Activated CD8-positive, alpha-beta memory T cell treated with anti-CD3 and anti-CD28 coated beads, Interleukin-2, amount 10 ng/mL, durations not matched to agents 7 days and 5 days (primary cell): Measurements from ENCODE around the gene ETV5. TPM values are rescaled to one million over a fixed set of nuclear protein-coding genes. Genes with fewer than 3 reads are reported as not detected.

Experiments used
- ATAC-seq: fragments of 150-1000 bp; cut with Tn5 transposase; one replicate; pipeline ENCODE4 v1.10.0; 2021; ENCODE audit warnings: moderate library complexity
- CTCF ChIA-PET: fragments of 350-600 bp; sonication (Branson Sonifier 250); formaldehyde crosslinking; loops from one replicate; lab custom pipeline; 2021; ENCODE audit warnings: antibody characterized with exemption; lab: Charles Lee
- DNase-seq: peaks from one replicate; pipeline ENCODE4 v3.0.0-alpha.2; 2020
- H3K27ac Mint-ChIP-seq: one replicate; pipeline ENCODE4 v1.8.0; 2021; ENCODE audit warnings: mild to moderate bottlenecking, mixed read lengths
- H3K27me3 Mint-ChIP-seq: one replicate; pipeline ENCODE4 v1.8.0; 2021; ENCODE audit warnings: mixed read lengths
- H3K36me3 Mint-ChIP-seq: one replicate; pipeline ENCODE4 v1.8.0; 2021; ENCODE audit warnings: mild to moderate bottlenecking, mixed read lengths
- H3K4me1 Mint-ChIP-seq: one replicate; pipeline ENCODE4 v1.8.0; 2021; ENCODE audit warnings: mixed read lengths
- H3K4me3 Mint-ChIP-seq: one replicate; pipeline ENCODE4 v1.8.0; 2021; ENCODE audit warnings: mild to moderate bottlenecking, moderate library complexity, mixed read lengths
- H3K9me3 Mint-ChIP-seq: one replicate; pipeline ENCODE4 v1.8.0; 2022; ENCODE audit warnings: low read depth, mixed read lengths
- total RNA-seq, 2 experiments: library from RNA; stranded (reverse); gene quantifications; one replicate each; pipeline ENCODE4 v1.2.3, GENCODE V29; 2021

ETV5 gene
- total RNA-seq, 2 experiments from 2014 or later, result 0.16 to 0.47 TPM

GRCh38 chr3:186012137-186012536 is 96.8 kb downstream of the ETV5 start:
- peaks cover 27% of the 10 kb centered on the region for H3K27me3 Mint-ChIP-seq
- ATAC-seq (no peak), DNase-seq (no peak)
- no peaks in the 10 kb centered on the region for H3K4me1 Mint-ChIP-seq
- H3K9me3 Mint-ChIP-seq, result no peaks in the 10 kb centered on the region
- no peak overlapping the region for H3K4me3 Mint-ChIP-seq
- CTCF ChIA-PET, result no interaction called here
- H3K27ac Mint-ChIP-seq, result no peak overlapping the region
- no peaks in the 10 kb centered on the region for H3K36me3 Mint-ChIP-seq

- H3K27ac Mint-ChIP-seq, result no peak overlapping the region
- no peaks in the 10 kb centered on the region for H3K36me3 Mint-ChIP-seq
- DNase-seq (no peak), ATAC-seq (no peak)
- no peaks in the 10 kb centered on the region for H3K9me3 Mint-ChIP-seq
- CTCF ChIA-PET, result interaction anchor here (1.2 kb wide), 1 partner anchor 21 kb away, joined by 3 read pairs; no protein-coding TSS in a partner anchor
- H3K4me1 Mint-ChIP-seq, result no peaks in the 10 kb centered on the region
- H3K4me3 Mint-ChIP-seq, result no peak overlapping the region
- peaks cover 45% of the 10 kb centered on the region for H3K27me3 Mint-ChIP-seq
Measured at GRCh38 chr3:186004671-186005070, 104.2 kb downstream of the ETV5 start.

DNA sequence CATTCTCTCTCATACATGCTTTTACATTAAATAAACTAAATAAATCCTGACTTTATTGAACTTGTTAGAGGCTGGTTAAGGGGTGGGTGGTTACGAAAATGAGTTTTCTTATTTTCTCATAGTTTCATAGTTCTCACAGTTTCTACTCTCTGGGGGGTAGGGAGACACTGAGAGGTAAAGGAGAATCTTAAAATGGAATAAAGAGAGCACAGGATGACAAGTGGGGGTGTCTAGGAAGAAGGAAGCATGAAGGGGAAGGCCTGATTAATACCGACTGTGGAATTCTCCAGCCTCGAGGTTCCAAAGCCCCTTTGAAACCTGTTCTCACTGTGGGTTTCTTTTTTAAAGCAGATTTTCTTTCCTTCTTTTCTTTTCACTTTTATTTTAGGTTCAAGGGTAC is 104.7 kb downstream of the ETV5 start:
- ATAC-seq (no peak), DNase-seq (no peak)
- CTCF ChIA-PET, result no interaction called here
- no peaks in the 10 kb centered on the region for H3K36me3 Mint-ChIP-seq
- H3K27me3 Mint-ChIP-seq, result peaks cover 46% of the 10 kb centered on the region
- no peaks in the 10 kb centered on the region for H3K9me3 Mint-ChIP-seq
- H3K4me1 Mint-ChIP-seq, result no peaks in the 10 kb centered on the region
- H3K4me3 Mint-ChIP-seq, result no peak overlapping the region
- H3K27ac Mint-ChIP-seq, result no peak overlapping the region

DNA sequence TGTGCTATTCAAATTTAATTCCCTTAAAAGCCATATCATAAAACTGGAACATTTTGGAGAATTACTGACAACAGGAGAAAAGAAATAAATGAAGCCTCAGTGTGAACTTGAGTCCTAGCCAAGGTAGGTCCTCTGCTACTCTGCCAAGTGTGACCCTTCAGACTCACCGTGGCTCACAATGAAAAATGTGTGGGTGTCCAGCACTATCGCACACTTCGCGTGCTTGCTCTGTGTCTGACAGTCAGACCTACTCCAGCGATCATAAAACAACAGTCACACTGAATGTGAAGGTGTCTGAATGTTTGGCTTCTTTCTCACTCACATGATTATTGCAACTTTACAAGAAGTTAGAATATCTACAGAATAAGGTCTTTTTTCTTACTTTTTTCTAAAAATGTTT is 105.3 kb downstream of the ETV5 start:
- CTCF ChIA-PET, result interaction anchor here (1.3 kb wide), 2 partner anchors 20 to 537 kb away, joined by 4 to 8 read pairs; no protein-coding TSS in a partner anchor
- Mint-ChIP-seq H3K9me3 (no peaks in the 10 kb centered on the region), H3K27ac (no peak overlapping the region), H3K27me3 (peaks cover 49% of the 10 kb centered on the region), H3K4me1 (no peaks in the 10 kb centered on the region), H3K4me3 (no peak overlapping the region), H3K36me3 (no peaks in the 10 kb centered on the region)
- ATAC-seq (no peak), DNase-seq (no peak)

DNA sequence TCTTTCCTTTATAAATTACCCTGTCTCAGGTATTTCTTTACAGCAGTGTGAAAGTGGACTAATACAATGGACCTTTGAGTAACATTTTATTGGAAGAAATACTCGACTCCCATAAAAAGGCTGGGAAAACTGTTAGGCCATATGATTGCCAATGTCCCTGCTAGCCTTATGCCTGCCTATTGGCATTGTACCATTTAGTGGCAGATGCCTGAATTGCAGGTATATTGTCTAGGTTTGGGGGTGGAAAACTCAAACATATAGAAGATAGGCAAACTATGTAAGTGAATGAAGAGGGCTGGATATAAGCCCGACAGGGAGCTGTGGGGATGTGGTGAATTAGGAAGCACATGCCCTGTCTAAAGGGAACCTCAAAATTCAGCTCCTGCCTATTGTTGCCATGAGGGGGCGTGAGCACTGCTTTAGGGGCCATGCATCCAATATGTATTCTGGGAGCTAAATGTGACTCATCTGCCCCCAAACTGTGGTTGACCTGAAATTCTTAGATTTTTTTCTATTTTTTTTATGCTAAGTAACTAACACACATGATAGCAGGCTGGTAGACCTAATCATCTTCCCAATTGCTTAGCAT is 105.9 kb downstream of the ETV5 start:
- no peak overlapping the region for H3K27ac Mint-ChIP-seq
- CTCF ChIA-PET, result interaction anchor here (1.3 kb wide), 2 partner anchors 20 to 537 kb away, joined by 4 to 8 read pairs; no protein-coding TSS in a partner anchor
- H3K9me3 Mint-ChIP-seq, result no peaks in the 10 kb centered on the region
- H3K27me3 Mint-ChIP-seq, result peaks cover 49% of the 10 kb centered on the region
- ATAC-seq, result no peak
- H3K4me3 Mint-ChIP-seq, result no peak overlapping the region
- H3K36me3 Mint-ChIP-seq, result no peaks in the 10 kb centered on the region
- no peaks in the 10 kb centered on the region for H3K4me1 Mint-ChIP-seq
- no peak for DNase-seq

DNA sequence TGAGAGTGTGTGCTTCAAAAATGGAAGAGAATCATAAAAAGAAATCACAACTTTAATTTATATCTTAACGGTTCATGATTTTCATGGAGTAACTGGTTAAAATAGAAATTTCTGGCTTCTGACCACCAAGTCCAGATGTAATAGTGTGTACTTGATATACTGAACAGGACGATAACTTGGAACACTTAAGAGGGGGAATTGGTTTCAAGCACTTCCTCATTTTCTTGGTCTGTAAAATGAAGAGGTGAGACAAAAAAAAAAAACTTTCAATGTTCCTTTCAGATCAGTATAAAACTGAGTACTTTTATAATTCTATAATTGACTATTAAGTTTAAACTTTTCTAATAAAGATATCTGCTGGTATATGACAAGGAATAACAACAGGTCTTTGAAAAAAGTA is 107.0 kb downstream of the ETV5 start:
- DNase-seq (no peak), ATAC-seq (no peak)
- Mint-ChIP-seq H3K36me3 (no peaks in the 10 kb centered on the region), H3K4me3 (no peak overlapping the region), H3K27me3 (peaks cover 44% of the 10 kb centered on the region), H3K27ac (no peak overlapping the region), H3K4me1 (no peaks in the 10 kb centered on the region), H3K9me3 (no peaks in the 10 kb centered on the region)
- CTCF ChIA-PET, result no interaction called here

DNA sequence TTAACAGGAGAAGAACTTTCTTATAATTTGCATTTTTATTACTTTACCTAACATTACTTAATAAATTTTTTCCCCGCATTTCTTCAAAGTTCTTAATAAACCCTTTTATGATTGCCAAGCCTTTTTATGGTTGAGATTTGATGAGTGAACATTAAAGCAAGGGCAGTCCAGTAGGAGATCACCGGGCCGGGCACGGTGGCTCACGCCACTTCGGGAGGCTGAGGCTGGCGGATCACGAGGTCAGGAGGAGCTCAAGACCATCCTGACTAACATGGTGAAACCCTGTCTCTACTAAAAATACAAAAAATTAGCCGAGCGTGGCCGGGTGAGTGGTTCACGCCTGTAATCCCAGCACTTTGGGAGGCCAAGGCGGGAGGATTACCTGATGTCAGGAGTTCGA is 109.7 kb downstream of the ETV5 start:
- H3K4me3 Mint-ChIP-seq, result no peak overlapping the region
- H3K4me1 Mint-ChIP-seq, result no peaks in the 10 kb centered on the region
- CTCF ChIA-PET, result no interaction called here
- peaks cover 48% of the 10 kb centered on the region for H3K27me3 Mint-ChIP-seq
- DNase-seq (no peak), ATAC-seq (no peak)
- no peaks in the 10 kb centered on the region for H3K9me3 Mint-ChIP-seq
- no peak overlapping the region for H3K27ac Mint-ChIP-seq
- no peaks in the 10 kb centered on the region for H3K36me3 Mint-ChIP-seq

GRCh38 chr3:185998136-185998535 is 110.8 kb downstream of the ETV5 start:
- Mint-ChIP-seq H3K4me3 (no peak overlapping the region), H3K27me3 (peaks cover 44% of the 10 kb centered on the region), H3K4me1 (no peaks in the 10 kb centered on the region), H3K36me3 (no peaks in the 10 kb centered on the region), H3K9me3 (no peaks in the 10 kb centered on the region), H3K27ac (no peak overlapping the region)
- DNase-seq, result no peak
- no peak for ATAC-seq
- CTCF ChIA-PET, result no interaction called here

DNA sequence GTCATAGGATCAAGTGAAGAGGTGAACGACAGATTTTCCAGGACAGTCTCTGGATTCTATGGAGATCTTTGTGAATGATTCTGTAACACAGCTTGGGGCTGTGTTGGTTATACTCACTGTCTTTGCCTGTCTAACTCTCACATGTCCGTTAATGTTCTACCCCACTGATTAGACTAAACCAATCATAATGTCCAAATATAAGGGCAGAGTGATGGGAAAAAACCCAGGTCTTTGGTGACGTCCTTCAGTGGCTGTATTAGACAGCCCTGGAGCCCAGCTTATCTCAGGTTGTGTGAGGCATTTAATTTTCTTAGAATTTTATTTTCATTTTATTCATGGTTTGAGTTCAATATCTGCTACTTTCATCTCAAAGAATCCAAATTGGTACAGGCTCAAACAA is 111.8 kb downstream of the ETV5 start:
- no peaks in the 10 kb centered on the region for H3K36me3 Mint-ChIP-seq
- H3K27ac Mint-ChIP-seq, result no peak overlapping the region
- DNase-seq (no peak), ATAC-seq (no peak)
- H3K4me3 Mint-ChIP-seq, result no peak overlapping the region
- peaks cover 34% of the 10 kb centered on the region for H3K27me3 Mint-ChIP-seq
- CTCF ChIA-PET, result interaction anchor here (0.7 kb wide), 1 partner anchor 14 kb away, joined by 3 read pairs; no protein-coding TSS in a partner anchor
- no peaks in the 10 kb centered on the region for H3K4me1 Mint-ChIP-seq
- no peaks in the 10 kb centered on the region for H3K9me3 Mint-ChIP-seq

Other genes starting within 250 kb of the ETV5 start
- 100 to 1,000 TPM; 246 to 256 TPM for gene TRA2B, start 171.1 kb downstream of the ETV5 start, total RNA-seq